Liver (tissue), 9 donors: Measurements from ENCODE around the gene KAZN. TPM values are rescaled to one million over a fixed set of nuclear protein-coding genes. Genes with fewer than 3 reads are reported as not detected.

Experiments
- DNase-seq: peaks from one replicate; pipeline ENCODE4 v3.0.0-alpha.2; 2017; ENCODE audit warnings: low spot score
- H3K27ac ChIP-seq, 2 donors: one replicate each; pipeline ENCODE4 v1.7.0; 2013; ENCODE audit warnings: inconsistent platforms in 2 of 2, low read length in 2 of 2, control low read depth in 1 of 2, low read depth in 1 of 2, mild to moderate bottlenecking in 1 of 2
- H3K27me3 ChIP-seq, 4 donors: one replicate each; pipeline versions ENCODE4 v1.6.1 to v1.7.0; 2013; ENCODE audit warnings: low read length in 3 of 4, inconsistent platforms in 1 of 4, mild to moderate bottlenecking in 1 of 4, moderate library complexity in 1 of 4; ENCODE audit not compliant: control insufficient read depth in 4 of 4, insufficient read depth in 4 of 4
- H3K36me3 ChIP-seq, 4 donors: one replicate each; pipeline versions ENCODE4 v1.6.1 to v1.7.0; 2013; ENCODE audit warnings: low read length in 3 of 4, mild to moderate bottlenecking in 3 of 4, low read depth in 1 of 4, moderate library complexity in 1 of 4; ENCODE audit not compliant: control insufficient read depth in 4 of 4, insufficient read depth in 3 of 4
- H3K4me1 ChIP-seq, 4 donors: one replicate each; pipeline versions ENCODE4 v1.6.1 to v1.7.0; 2013; ENCODE audit warnings: low read length in 3 of 4, mild to moderate bottlenecking in 3 of 4, moderate library complexity in 1 of 4; ENCODE audit not compliant: control insufficient read depth in 4 of 4, insufficient read depth in 4 of 4
- H3K4me3 ChIP-seq, 3 donors: one replicate each; pipeline versions ENCODE4 v1.6.1 to v1.7.0; 2013; ENCODE audit warnings: low read length in 3 of 3, control low read depth in 1 of 3, low read depth in 1 of 3, mild to moderate bottlenecking in 1 of 3
- H3K9ac ChIP-seq, 2 donors: one replicate each; pipeline ENCODE4 v1.7.0; 2013; ENCODE audit warnings: low read length in 2 of 2, mild to moderate bottlenecking in 2 of 2, moderate library complexity in 2 of 2, control low read depth in 1 of 2, low read depth in 1 of 2
- H3K9me3 ChIP-seq, 4 donors: one replicate each; pipeline versions ENCODE4 v1.6.1 to v1.7.0; 2013; ENCODE audit warnings: low read length in 3 of 4; ENCODE audit not compliant: control insufficient read depth in 4 of 4
- EGR1 ChIP-seq, 2 donors: IDR thresholded peaks; 2 replicates each; pipeline ENCODE4 v1.6.1; 2016 to 2018; ENCODE audit warnings: antibody characterized with exemption in 2 of 2, low read depth in 2 of 2
- FOXA2 ChIP-seq: IDR thresholded peaks from 2 replicates; pipeline ENCODE4 v1.6.1; 2016; ENCODE audit warnings: antibody characterized with exemption
- GABPA ChIP-seq, 2 donors: IDR thresholded peaks in 1 of 2; conservative IDR thresholded peaks in 1 of 2; 2 replicates each; pipeline ENCODE4 v1.6.1; 2016; ENCODE audit warnings: antibody characterized with exemption in 2 of 2, mild to moderate bottlenecking in 1 of 2, moderate library complexity in 1 of 2
- HNF4A ChIP-seq, 2 donors: conservative IDR thresholded peaks; 2 replicates each; pipeline ENCODE4 v1.6.1; 2016; ENCODE audit warnings: antibody characterized with exemption in 2 of 2, mild to moderate bottlenecking in 2 of 2
- HNF4G ChIP-seq: IDR thresholded peaks from 2 replicates; pipeline ENCODE4 v1.6.1; 2016; ENCODE audit warnings: antibody characterized with exemption
- JUND ChIP-seq, 2 donors: IDR thresholded peaks; 2 replicates each; pipeline ENCODE4 v1.6.1; 2016; ENCODE audit warnings: antibody characterized with exemption in 2 of 2
- NR2F2 ChIP-seq: IDR thresholded peaks from 2 replicates; pipeline ENCODE4 v1.6.1; 2016; ENCODE audit warnings: antibody characterized with exemption
- RAD21 ChIP-seq, 2 donors: IDR thresholded peaks; 2 replicates each; pipeline ENCODE4 v1.6.1; 2016; ENCODE audit warnings: antibody characterized with exemption in 2 of 2, mild to moderate bottlenecking in 2 of 2
- REST ChIP-seq: IDR thresholded peaks from 2 replicates; pipeline ENCODE4 v1.6.1; 2016; ENCODE audit warnings: antibody characterized with exemption, mild to moderate bottlenecking
- RXRA ChIP-seq, 2 donors: IDR thresholded peaks; 2 replicates each; pipeline ENCODE4 v1.6.1; 2017 to 2018; ENCODE audit warnings: antibody characterized with exemption in 2 of 2, mild to moderate bottlenecking in 1 of 2
- SP1 ChIP-seq: IDR thresholded peaks from 2 replicates; pipeline ENCODE4 v1.6.1; 2018; ENCODE audit warnings: antibody characterized with exemption, mild to moderate bottlenecking
- TAF1 ChIP-seq: conservative IDR thresholded peaks from 2 replicates; pipeline ENCODE4 v1.6.1; 2016; ENCODE audit warnings: antibody characterized with exemption, mild to moderate bottlenecking
- YY1 ChIP-seq: IDR thresholded peaks from 2 replicates; pipeline ENCODE4 v1.6.1; 2016; ENCODE audit warnings: antibody characterized with exemption, mild to moderate bottlenecking
- WGBS: extraction: QIAGEN DNeasy Blood & Tissue Kit; methylation state at CpG from one replicate; pipeline ENCODE4 v1.1.7; 2013; 5-methylcytosine and 5-hydroxymethylcytosine counted together
- polyA plus RNA-seq, 2 donors: library from polyadenylated mRNA; stranded (reverse) in 1 of 2; unstranded in 1 of 2; fragments of 200-250 nt in 1 of 2; fragments of >200 nt in 1 of 2; fragmentation: Nextera tagmentation in 1 of 2; extraction: Ambion mirVana in 1 of 2; gene quantifications; one replicate each; pipeline versions ENCODE4 v1.2.1 to v1.2.3, GENCODE V29; 2013 to 2015
- total RNA-seq, 2 donors: library from RNA; depleted of rRNA; stranded (reverse); fragments of >200 nt; gene quantifications; one replicate each; pipeline ENCODE4 v1.2.3, GENCODE V29; 2014
- TF ChIP-seq, protein P1 (sequence below): IDR thresholded peaks from 2 replicates; pipeline ENCODE4 v1.6.1; 2016; ENCODE audit warnings: antibody characterized with exemption
- TF ChIP-seq, protein P2 (sequence below): IDR thresholded peaks from 2 replicates; pipeline ENCODE4 v1.6.1; 2016; ENCODE audit warnings: antibody characterized with exemption
- TF ChIP-seq, protein P3 (sequence below): IDR thresholded peaks from 2 replicates; pipeline ENCODE4 v1.6.1; 2016; ENCODE audit warnings: antibody characterized with exemption
- donor health status: healthy.
- donor health status: healthy.
- donor health status: healthy.
- donor health status: healthy.
- donor health status: healthy.

Gene KAZN
- total and polyA plus RNA-seq, 4 donors = 1.9 to 6.9 (median 2.4) TPM

- no peaks in the 10 kb centered on the region for H3K4me1 ChIP-seq
- no peaks in the 10 kb centered on the region for H3K36me3 ChIP-seq
- H3K27ac ChIP-seq = no peak overlapping the region
- no peak for DNase-seq
- H3K9ac ChIP-seq = no peak overlapping the region
- H3K9me3 ChIP-seq = peaks cover 0 to 3% (median 0%) of the 10 kb centered on the region in 4 donors
- peak overlapping the region in 1 of 3 donors; percentile 15 for H3K4me3 ChIP-seq
- TF ChIP-seq RAD21 (IDR thresholded peaks at IDR 0.05) = no peak
- no peak for TF ChIP-seq FOXA2
- TF ChIP-seq, protein P1, sequence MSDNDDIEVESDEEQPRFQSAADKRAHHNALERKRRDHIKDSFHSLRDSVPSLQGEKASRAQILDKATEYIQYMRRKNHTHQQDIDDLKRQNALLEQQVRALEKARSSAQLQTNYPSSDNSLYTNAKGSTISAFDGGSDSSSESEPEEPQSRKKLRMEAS = no peak
- TF ChIP-seq GABPA (IDR thresholded peaks at IDR 0.05 in 1 of 2, conservative IDR thresholded peaks at IDR 0.05 in 1 of 2) = no peak
- TF ChIP-seq SP1 = no peak
- TF ChIP-seq YY1 = no peak
- no peak for TF ChIP-seq JUND (IDR thresholded peaks at IDR 0.05)
- TF ChIP-seq EGR1 (IDR thresholded peaks at IDR 0.05; ENCODE audit: low read depth in 2 of 2) = no peak
- TF ChIP-seq HNF4G = no peak
- no peak for TF ChIP-seq HNF4A (conservative IDR thresholded peaks at IDR 0.05)
- TF ChIP-seq NR2F2 = no peak
- TF ChIP-seq TAF1 = no peak
- TF ChIP-seq RXRA (IDR thresholded peaks at IDR 0.05) = no peak
- TF ChIP-seq, protein P2, sequence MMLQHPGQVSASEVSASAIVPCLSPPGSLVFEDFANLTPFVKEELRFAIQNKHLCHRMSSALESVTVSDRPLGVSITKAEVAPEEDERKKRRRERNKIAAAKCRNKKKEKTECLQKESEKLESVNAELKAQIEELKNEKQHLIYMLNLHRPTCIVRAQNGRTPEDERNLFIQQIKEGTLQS = no peak
- TF ChIP-seq, protein P3, sequence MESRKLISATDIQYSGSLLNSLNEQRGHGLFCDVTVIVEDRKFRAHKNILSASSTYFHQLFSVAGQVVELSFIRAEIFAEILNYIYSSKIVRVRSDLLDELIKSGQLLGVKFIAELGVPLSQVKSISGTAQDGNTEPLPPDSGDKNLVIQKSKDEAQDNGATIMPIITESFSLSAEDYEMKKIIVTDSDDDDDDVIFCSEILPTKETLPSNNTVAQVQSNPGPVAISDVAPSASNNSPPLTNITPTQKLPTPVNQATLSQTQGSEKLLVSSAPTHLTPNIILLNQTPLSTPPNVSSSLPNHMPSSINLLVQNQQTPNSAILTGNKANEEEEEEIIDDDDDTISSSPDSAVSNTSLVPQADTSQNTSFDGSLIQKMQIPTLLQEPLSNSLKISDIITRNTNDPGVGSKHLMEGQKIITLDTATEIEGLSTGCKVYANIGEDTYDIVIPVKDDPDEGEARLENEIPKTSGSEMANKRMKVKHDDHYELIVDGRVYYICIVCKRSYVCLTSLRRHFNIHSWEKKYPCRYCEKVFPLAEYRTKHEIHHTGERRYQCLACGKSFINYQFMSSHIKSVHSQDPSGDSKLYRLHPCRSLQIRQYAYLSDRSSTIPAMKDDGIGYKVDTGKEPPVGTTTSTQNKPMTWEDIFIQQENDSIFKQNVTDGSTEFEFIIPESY = no peak
- WGBS = 97% methylated on average over 4 of the region's 4 CpGs
- peaks cover 0 to 4% (median 0%) of the 10 kb centered on the region in 4 donors for H3K27me3 ChIP-seq
These were observed 17.5 kb upstream of the KAZN start for GRCh38 chr1:14580986-14581385.

DNA sequence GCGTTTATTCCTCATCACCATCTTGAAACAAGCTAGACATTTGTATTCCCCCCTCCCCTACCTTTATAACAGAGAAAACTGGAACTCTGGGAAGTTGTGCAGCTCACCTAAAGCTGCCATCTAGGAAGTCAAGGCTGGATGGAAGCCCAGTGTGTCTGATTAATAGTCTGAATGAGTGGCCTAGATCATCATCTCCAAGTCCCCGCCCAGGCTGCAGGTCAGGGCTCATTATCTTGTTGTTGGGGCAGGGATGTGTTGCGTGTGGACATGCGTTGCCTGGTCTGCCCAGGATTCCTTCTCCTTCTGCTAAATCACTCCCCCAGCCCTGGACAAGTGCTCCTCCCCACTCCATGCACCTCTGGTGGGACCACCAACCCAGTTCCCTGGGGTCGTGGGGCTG, 14.7 kb upstream of the KAZN start:
- WGBS = 84% methylated on average over 5 of the region's 5 CpGs
- peaks cover 0 to 5% (median 2%) of the 10 kb centered on the region in 4 donors for H3K27me3 ChIP-seq
- H3K27ac ChIP-seq = no peak overlapping the region

More for the DNA sequence above, 14.7 kb upstream of the KAZN start:
- Histone ChIP-seq H3K4me1 (no peaks in the 10 kb centered on the region), H3K36me3 (no peaks in the 10 kb centered on the region), H3K9me3 (peaks cover 0 to 3% (median 0%) of the 10 kb centered on the region in 4 donors), H3K4me3 (no peak overlapping the region), H3K9ac (no peak overlapping the region)
- TF ChIP-seq, protein P2 = no peak
- TF ChIP-seq, protein P3 = no peak
- TF ChIP-seq, protein P1 = no peak
- TF ChIP-seq FOXA2 (no peak), REST (no peak), NR2F2 (no peak), HNF4G (no peak)
- DNase-seq = no peak
